Measurements from ENCODE around the gene GOLGA6L26. TPM values are rescaled to one million over a fixed set of nuclear protein-coding genes. Genes with fewer than 3 reads are reported as not detected.
"Not testable (repeated sequence)": the region's sequence is repeated elsewhere in the genome, so short reads cannot be mapped to it uniquely, and the experiment has no call there.

The GOLGA6L26 gene
- total RNA-seq, result 10 to 100 TPM in 1 of 2 donors, 1 to 10 TPM in 1; 5.8 to 13.9 TPM
- polyA plus RNA-seq (ENCODE audit: insufficient read depth, low read depth, low replicate concordance), result not detected
- long read RNA-seq, donor 1, result 0 reads
- long read RNA-seq, donor 2, result 0 reads

GRCh38 chr15:23334096-23334495 is at the start of gene GOLGA6L26:
TSS of gene GOLGA6L26 (minus strand) at chr15:23334196. CDS start at chr15:23334135, 61 bp downstream.
- H3K9me3 ChIP-seq; H3K27ac ChIP-seq; H3K27me3 ChIP-seq; H3K4me1 ChIP-seq; intact Hi-C loops (cut with DNase I; ENCODE audit: low total_unique reads); DNase-seq; H3K4me3 ChIP-seq; H3K36me3 ChIP-seq (ENCODE audit: low read depth, missing control alignments): not testable (repeated sequence)
- whole genome bisulfite sequencing, 2 donors, result 100% methylated on average over 2 of the region's 7 CpGs; no CpG with 5 or more reads in 1 of the 2 donors

GRCh38 chr15:23381192-23381591 is 47.2 kb upstream of the GOLGA6L26 start:
- H3K27ac ChIP-seq; H3K36me3 ChIP-seq (ENCODE audit: low read depth, missing control alignments); H3K4me1 ChIP-seq; intact Hi-C loops (cut with DNase I; ENCODE audit: low total_unique reads); H3K9me3 ChIP-seq; H3K27me3 ChIP-seq; DNase-seq; H3K4me3 ChIP-seq: not testable (repeated sequence)
- WGBS, 2 donors, result 57 to 59% methylated on average over 7 of the region's 7 CpGs

GRCh38 chr15:23380700-23381099 is 46.7 kb upstream of the GOLGA6L26 start:
- H3K9me3 ChIP-seq; H3K4me1 ChIP-seq; H3K27me3 ChIP-seq; H3K36me3 ChIP-seq (ENCODE audit: low read depth, missing control alignments); H3K27ac ChIP-seq; DNase-seq; H3K4me3 ChIP-seq; intact Hi-C loops (cut with DNase I; ENCODE audit: low total_unique reads): not testable (repeated sequence)
- 51 to 61% methylated on average over 4 of the region's 4 CpGs for WGBS, 2 donors

GRCh38 chr15:23378946-23379345 is 45.0 kb upstream of the GOLGA6L26 start:
- WGBS, 2 donors, result 53 to 81% methylated on average over 13 of the region's 13 CpGs
- DNase-seq; H3K27ac ChIP-seq; intact Hi-C loops (cut with DNase I; ENCODE audit: low total_unique reads); H3K27me3 ChIP-seq; H3K4me1 ChIP-seq; H3K4me3 ChIP-seq; H3K36me3 ChIP-seq (ENCODE audit: low read depth, missing control alignments); H3K9me3 ChIP-seq: not testable (repeated sequence)

GRCh38 chr15:23374226-23374625 is 40.2 kb upstream of the GOLGA6L26 start:
- H3K27me3 ChIP-seq; H3K36me3 ChIP-seq (ENCODE audit: low read depth, missing control alignments); H3K4me1 ChIP-seq; DNase-seq; intact Hi-C loops (cut with DNase I; ENCODE audit: low total_unique reads); H3K27ac ChIP-seq; H3K9me3 ChIP-seq: not testable (repeated sequence)
- H3K4me3 ChIP-seq, result peak overlapping the region in 1 of 2 donors; percentile 13
- WGBS, 2 donors, result 61 to 79% methylated on average over 11 of the region's 11 CpGs

- intact Hi-C loops (cut with DNase I; ENCODE audit: low total_unique reads); H3K27ac ChIP-seq: not testable (repeated sequence)
- 72 to 74% methylated on average over 36 to 40 of the region's 40 CpGs for WGBS, 2 donors
Measured at GRCh38 chr15:23372891-23373600, 39.0 kb upstream of the GOLGA6L26 start.

GRCh38 chr15:23372284-23372683 is 38.3 kb upstream of the GOLGA6L26 start:
- no peak for DNase-seq
- Histone ChIP-seq H3K27me3 (no peaks in the 10 kb centered on the region), H3K27ac (no peak overlapping the region), H3K4me3 (peak overlapping the region; percentile 6 to 38), H3K4me1 (no peaks in the 10 kb centered on the region), H3K9me3 (no peaks in the 10 kb centered on the region), H3K36me3 (ENCODE audit: low read depth, missing control alignments) (no peaks in the 10 kb centered on the region)
- TF ChIP-seq POLR2A (IDR thresholded peaks at IDR 0.05), result no peak
- no peak for TF ChIP-seq CTCF (IDR thresholded peaks at IDR 0.05)
- intact Hi-C loops (cut with DNase I; ENCODE audit: low total_unique reads), result no loop called here
- WGBS, 2 donors, result 57 to 71% methylated on average over 15 of the region's 15 CpGs

More at GRCh38 chr15:23372891-23373600, 39.0 kb upstream of the GOLGA6L26 start:
- peak overlapping the region in 1 of 2 donors; percentile 38 for H3K4me3 ChIP-seq
- H3K36me3 ChIP-seq (ENCODE audit: low read depth, missing control alignments); H3K9me3 ChIP-seq; H3K27me3 ChIP-seq; H3K4me1 ChIP-seq; DNase-seq: not testable (repeated sequence)

GRCh38 chr15:23371868-23372267 is 37.9 kb upstream of the GOLGA6L26 start:
- intact Hi-C loops (cut with DNase I; ENCODE audit: low total_unique reads), result not testable (repeated sequence)
- H3K4me3 ChIP-seq, result peak overlapping the region in 1 of 2 donors; percentile 38

GRCh38 chr15:23371134-23371533 is 37.1 kb upstream of the GOLGA6L26 start:
- H3K27me3 ChIP-seq; DNase-seq; H3K4me3 ChIP-seq; intact Hi-C loops (cut with DNase I; ENCODE audit: low total_unique reads); H3K9me3 ChIP-seq; H3K4me1 ChIP-seq; H3K27ac ChIP-seq; H3K36me3 ChIP-seq (ENCODE audit: low read depth, missing control alignments): not testable (repeated sequence)
- WGBS, 2 donors, result 70 to 74% methylated on average over 4 of the region's 4 CpGs

More at GRCh38 chr15:23371868-23372267, 37.9 kb upstream of the GOLGA6L26 start:
- H3K27ac ChIP-seq; DNase-seq; H3K9me3 ChIP-seq; H3K4me1 ChIP-seq; H3K27me3 ChIP-seq; H3K36me3 ChIP-seq (ENCODE audit: low read depth, missing control alignments): not testable (repeated sequence)
- 56 to 73% methylated on average over 3 of the region's 3 CpGs for WGBS, 2 donors

Measured in testis (tissue), 5 donors.